GM12878 (cell line): ENCODE measurements around the gene ING3. TPM values are rescaled to one million over a fixed set of nuclear protein-coding genes. Genes with fewer than 3 reads are reported as not detected.

Experiments
- ATAC-seq: fragments of 200-7000 bp; cut with Tn5 transposase; 3 replicates; pipeline ENCODE4 v1.9.1; 2020; ENCODE audit warnings: mild to moderate bottlenecking, moderate library complexity
- BruUV-seq: library from RNA; stranded (reverse); fragments of 400-500 nt; replicated peaks from 2 replicates; lab custom pipeline; 2021; lab: Mats Ljungman, UMichigan
- CTCF ChIA-PET: fragments of 300-600 bp; sonication (Branson Sonifier 250); formaldehyde crosslinking; extraction: SDS; loops from one replicate; lab custom pipeline; 2021; ENCODE audit warnings: inconsistent platforms; lab: Yijun Ruan, JAX
- POLR2A ChIA-PET: fragments of 350-600 bp; formaldehyde crosslinking; extraction: SDS; loops from one replicate; lab custom pipeline; 2021; ENCODE audit warnings: inconsistent platforms; lab: Charles Lee
- RAD21 ChIA-PET: fragments of 300-600 bp; sonication (Branson Sonifier 250); formaldehyde crosslinking; loops from one replicate; lab custom pipeline; 2023; ENCODE audit warnings: antibody characterized with exemption; ENCODE audit not compliant: unreplicated experiment; lab: Charles Lee
- SMC1A ChIA-PET: fragments of 300-600 bp; sonication (Branson Sonifier 250); formaldehyde crosslinking; loops from one replicate; lab custom pipeline; 2023; ENCODE audit not compliant: unreplicated experiment, uncharacterized antibody; lab: Charles Lee
- DNase-seq: peaks from one replicate; pipeline ENCODE4 v3.0.0-alpha.2; 2011; ENCODE audit warnings: low read depth, low spot score
- FAIRE-seq: peaks from 3 replicates; lab custom pipeline; 2011; peaks lifted over from hg19 to GRCh38; lab: Jason Lieb, UNC
- H2AFZ ChIP-seq: 2 replicates; pipeline ENCODE4 v1.6.0; 2011; ENCODE audit warnings: low read depth, low read length, control low read depth; ENCODE audit not compliant: control insufficient read depth
- H3K27ac ChIP-seq: 2 replicates; pipeline ENCODE4 v1.5.1; 2011; ENCODE audit warnings: control low read depth; ENCODE audit not compliant: control insufficient read depth, insufficient read depth
- H3K27me3 ChIP-seq, 2 experiments: replicated peaks in 1 of 2; 2 replicates each; pipeline versions ENCODE4 v1.6.0 to v1.6.1; 2011; ENCODE audit warnings: low read length in 1 of 2; ENCODE audit not compliant: control insufficient read depth in 2 of 2, insufficient read depth in 2 of 2
- H3K36me3 ChIP-seq, 2 experiments: 2 replicates each; pipeline ENCODE4 v1.5.1; 2011; ENCODE audit warnings: low read length in 1 of 2; ENCODE audit not compliant: control insufficient read depth in 2 of 2, insufficient read depth in 2 of 2
- H3K4me1 ChIP-seq: 2 replicates; pipeline ENCODE4 v1.6.1; 2011; ENCODE audit warnings: mild to moderate bottlenecking, low read length, moderate library complexity, mixed read lengths; ENCODE audit not compliant: control insufficient read depth, insufficient read depth
- H3K4me2 ChIP-seq: 2 replicates; pipeline ENCODE4 v1.6.0; 2011; ENCODE audit warnings: control low read depth; ENCODE audit not compliant: control insufficient read depth, insufficient read depth
- H3K4me3 ChIP-seq: fragments of 200-600 bp; sonication (generic); 2 replicates; pipeline ENCODE4 v1.5.1; 2016
- H3K79me2 ChIP-seq: 2 replicates; pipeline ENCODE4 v1.6.0; 2011; ENCODE audit warnings: low read length; ENCODE audit not compliant: control insufficient read depth, insufficient read depth
- H3K9ac ChIP-seq: 2 replicates; pipeline ENCODE4 v1.8.0; 2011; ENCODE audit warnings: low read length, control low read depth, mixed read lengths; ENCODE audit not compliant: control insufficient read depth, insufficient read depth
- H3K9me3 ChIP-seq: replicated peaks from 3 replicates; pipeline ENCODE4 v1.5.1; 2011; ENCODE audit warnings: mild to moderate bottlenecking, low read length; ENCODE audit not compliant: control insufficient read depth, insufficient read depth
- H4K20me1 ChIP-seq: 2 replicates; pipeline ENCODE4 v1.6.0; 2011; ENCODE audit not compliant: control insufficient read depth, insufficient read depth
- BRCA1 ChIP-seq: IDR thresholded peaks from 2 replicates; pipeline ENCODE4 v1.6.1; 2011; ENCODE audit warnings: low read depth, low read length, improper control_type of control experiment
- CBX3 ChIP-seq: fragments of 200-600 bp; sonication (generic); IDR thresholded peaks from 2 replicates; pipeline ENCODE4 v1.6.1; 2016; ENCODE audit warnings: low read depth, borderline replicate concordance
- CREM ChIP-seq: IDR thresholded peaks from 2 replicates; pipeline ENCODE4 v1.6.1; 2014; ENCODE audit warnings: antibody characterized with exemption, low read depth
- CUX1 ChIP-seq: IDR thresholded peaks from 2 replicates; pipeline ENCODE4 v1.6.1; 2012; ENCODE audit warnings: improper control_type of control experiment, low read depth, low read length; ENCODE audit not compliant: insufficient replicate concordance
- IKZF2 ChIP-seq, 2 experiments: fragments of 450-650 bp; IDR thresholded peaks; 2 replicates each; pipeline ENCODE4 v1.6.1; 2017; ENCODE audit warnings: mild to moderate bottlenecking in 2 of 2, moderate library complexity in 2 of 2
- MEF2A ChIP-seq: IDR thresholded peaks from 2 replicates; pipeline ENCODE4 v1.6.1; 2011; ENCODE audit warnings: low read depth, mild to moderate bottlenecking, low read length, moderate library complexity; ENCODE audit not compliant: insufficient read depth
- NRF1 ChIP-seq: conservative IDR thresholded peaks from 2 replicates; pipeline ENCODE4 v1.6.1; 2011; ENCODE audit warnings: mild to moderate bottlenecking, low read depth, low read length, improper control_type of control experiment
- SIN3A ChIP-seq: IDR thresholded peaks from 2 replicates; pipeline ENCODE4 v1.6.1; 2012; ENCODE audit warnings: low read depth, low read length, improper control_type of control experiment
- SIX5 ChIP-seq: IDR thresholded peaks from 2 replicates; pipeline ENCODE4 v1.6.1; 2011; ENCODE audit warnings: mild to moderate bottlenecking, low read depth, low read length, moderate library complexity; ENCODE audit not compliant: severe bottlenecking
- SUZ12 ChIP-seq: fragments of 200-600 bp; sonication (generic); IDR thresholded peaks from one replicate; pipeline ENCODE4 v1.6.1; 2018; ENCODE audit warnings: antibody characterized with exemption, mild to moderate bottlenecking; ENCODE audit not compliant: unreplicated experiment
- TCF12 ChIP-seq: IDR thresholded peaks from 2 replicates; pipeline ENCODE4 v1.6.1; 2011; ENCODE audit warnings: low read depth, mild to moderate bottlenecking, low read length
- WGBS: methylation state at CpG from one replicate; pipeline ENCODE4 v1.1.6; 2016; ENCODE audit warnings: low lambda C conversion rate; ENCODE audit not compliant: insufficient replicate concordance, insufficient coverage; ENCODE audit errors: missing lambda C conversion rate; 5-methylcytosine and 5-hydroxymethylcytosine counted together
- in situ Hi-C: fragments of 300-500 bp; cut with MboI; formaldehyde crosslinking; loops from 9 replicates; pipeline ENCODE4 v1.14.3; 2018; ENCODE audit warnings: mixed read lengths
- intact Hi-C: fragments of 100-400 bp; cut with micrococcal nuclease; formaldehyde crosslinking; loops from one replicate; pipeline ENCODE4 v1.14.2; 2022; ENCODE audit not compliant: unreplicated experiment
- polyA plus RNA-seq, 11 experiments: library from polyadenylated mRNA; depleted of rRNA in 4 of 11; unstranded in 6 of 11; stranded (reverse) in 5 of 11; fragments of >200 nt; fragmentation: Nextera tagmentation in 4 of 11; fragmentation: Illumina TruSeq in 1 of 11; extraction: Ambion mirVana in 4 of 11; extraction: Trizol in 1 of 11; gene quantifications; 1 replicate in 1 of 11; 2 replicates in 10 of 11; pipeline versions ENCODE4 v1.2.1 to v1.2.3, GENCODE V29; 2011 to 2016; ENCODE audit warnings: inconsistent platforms in 2 of 11, missing spikeins in 2 of 11, low read depth in 1 of 11
- total RNA-seq, 4 experiments: library from RNA; depleted of rRNA in 3 of 4; stranded (reverse); fragments of >200 nt in 3 of 4; fragmentation: Illumina TruSeq in 1 of 4; extraction: Trizol in 1 of 4; gene quantifications; 2 replicates each; pipeline versions ENCODE4 v1.2.1 to v1.2.3, GENCODE V29; 2013 to 2021
- TF ChIP-seq, protein P1 (sequence below): IDR thresholded peaks from 2 replicates; pipeline ENCODE4 v1.6.1; 2011; ENCODE audit warnings: mild to moderate bottlenecking, low read depth, low read length, moderate library complexity; ENCODE audit not compliant: insufficient replicate concordance
- TF ChIP-seq, protein P2 (sequence below): IDR thresholded peaks from 2 replicates; pipeline ENCODE4 v1.6.1; 2012; ENCODE audit warnings: low read depth, low read length, improper control_type of control experiment
- TF ChIP-seq, protein P3 (sequence below): fragments of 150-350 bp; IDR thresholded peaks from 2 replicates; pipeline ENCODE4 v1.6.1; 2014; ENCODE audit warnings: mild to moderate bottlenecking, low read depth, low read length

Gene ING3
- total and polyA plus RNA-seq, 10 of the 15 experiments (the other 5 are each of a cell fraction or from before 2014, with no cell fraction given), result 12.1 to 60.8 (median 28.8) TPM

GRCh38 chr7:120944826-120945562 lies 5.6 kb upstream of the ING3 start:
- Histone ChIP-seq H3K27ac (no peak overlapping the region), H3K9ac (no peak overlapping the region), H3K9me3 (no peaks in the 10 kb centered on the region), H3K27me3 (no peaks in the 10 kb centered on the region), H3K36me3 (no peaks in the 10 kb centered on the region), H4K20me1 (no peaks in the 10 kb centered on the region), H3K4me1 (no peaks in the 10 kb centered on the region), H3K79me2 (peaks cover 1% of the 10 kb centered on the region; the same call in 1 of the 2 replicates), H3K4me2 (no peak overlapping the region), H3K4me3 (no peak overlapping the region), H2AFZ (no peak overlapping the region)
- ChIA-PET SMC1A (interaction anchor here (1.3 to 2.2 kb wide), 4 partner anchors 13 to 153 kb away, joined by 4 to 8 read pairs (median 5); no protein-coding TSS in a partner anchor), POLR2A (no interaction called here), RAD21 (no interaction called here), CTCF (interaction anchor here (1.0 to 1.8 kb wide), 2 partner anchors 139 to 153 kb away, joined by 4 to 5 read pairs; no protein-coding TSS in a partner anchor)
- 52% methylated on average over 6 of the region's 6 CpGs for WGBS
- intact Hi-C loops (no loop called here), in situ Hi-C loops (no loop called here)
- no TSS peak for BruUV-seq
- ATAC-seq, result no peak
- FAIRE-seq, result no peak
- no peak for DNase-seq
- TF ChIP-seq IKZF2 (IDR thresholded peaks at IDR 0.05), result no peak
- TF ChIP-seq, protein P1, sequence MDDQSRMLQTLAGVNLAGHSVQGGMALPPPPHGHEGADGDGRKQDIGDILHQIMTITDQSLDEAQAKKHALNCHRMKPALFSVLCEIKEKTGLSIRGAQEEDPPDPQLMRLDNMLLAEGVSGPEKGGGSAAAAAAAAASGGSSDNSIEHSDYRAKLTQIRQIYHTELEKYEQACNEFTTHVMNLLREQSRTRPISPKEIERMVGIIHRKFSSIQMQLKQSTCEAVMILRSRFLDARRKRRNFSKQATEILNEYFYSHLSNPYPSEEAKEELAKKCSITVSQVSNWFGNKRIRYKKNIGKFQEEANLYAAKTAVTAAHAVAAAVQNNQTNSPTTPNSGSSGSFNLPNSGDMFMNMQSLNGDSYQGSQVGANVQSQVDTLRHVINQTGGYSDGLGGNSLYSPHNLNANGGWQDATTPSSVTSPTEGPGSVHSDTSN, result no peak
- no peak for TF ChIP-seq TCF12
- TF ChIP-seq, protein P2, sequence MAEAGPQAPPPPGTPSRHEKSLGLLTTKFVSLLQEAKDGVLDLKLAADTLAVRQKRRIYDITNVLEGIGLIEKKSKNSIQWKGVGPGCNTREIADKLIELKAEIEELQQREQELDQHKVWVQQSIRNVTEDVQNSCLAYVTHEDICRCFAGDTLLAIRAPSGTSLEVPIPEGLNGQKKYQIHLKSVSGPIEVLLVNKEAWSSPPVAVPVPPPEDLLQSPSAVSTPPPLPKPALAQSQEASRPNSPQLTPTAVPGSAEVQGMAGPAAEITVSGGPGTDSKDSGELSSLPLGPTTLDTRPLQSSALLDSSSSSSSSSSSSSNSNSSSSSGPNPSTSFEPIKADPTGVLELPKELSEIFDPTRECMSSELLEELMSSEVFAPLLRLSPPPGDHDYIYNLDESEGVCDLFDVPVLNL, result no peak
- TF ChIP-seq NRF1, result no peak
- TF ChIP-seq SIN3A, result no peak
- no peak for TF ChIP-seq CBX3
- TF ChIP-seq CREM, result no peak
- TF ChIP-seq CUX1, result no peak
- TF ChIP-seq SUZ12, result no peak
- no peak for TF ChIP-seq BRCA1
- TF ChIP-seq SIX5, result no peak
- TF ChIP-seq, protein P3, sequence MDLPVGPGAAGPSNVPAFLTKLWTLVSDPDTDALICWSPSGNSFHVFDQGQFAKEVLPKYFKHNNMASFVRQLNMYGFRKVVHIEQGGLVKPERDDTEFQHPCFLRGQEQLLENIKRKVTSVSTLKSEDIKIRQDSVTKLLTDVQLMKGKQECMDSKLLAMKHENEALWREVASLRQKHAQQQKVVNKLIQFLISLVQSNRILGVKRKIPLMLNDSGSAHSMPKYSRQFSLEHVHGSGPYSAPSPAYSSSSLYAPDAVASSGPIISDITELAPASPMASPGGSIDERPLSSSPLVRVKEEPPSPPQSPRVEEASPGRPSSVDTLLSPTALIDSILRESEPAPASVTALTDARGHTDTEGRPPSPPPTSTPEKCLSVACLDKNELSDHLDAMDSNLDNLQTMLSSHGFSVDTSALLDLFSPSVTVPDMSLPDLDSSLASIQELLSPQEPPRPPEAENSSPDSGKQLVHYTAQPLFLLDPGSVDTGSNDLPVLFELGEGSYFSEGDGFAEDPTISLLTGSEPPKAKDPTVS, result no peak
- TF ChIP-seq MEF2A, result no peak
